Renal cortex interstitium (tissue), 15 donors: Measurements from ENCODE around the gene NEB. TPM values are rescaled to one million over a fixed set of nuclear protein-coding genes. Genes with fewer than 3 reads are reported as not detected.

Experiments used
- DNase-seq, 11 donors: peaks; one replicate each; pipeline ENCODE4 v3.0.0-alpha.2; 2013; ENCODE audit warnings: low read depth in 9 of 11, low spot score in 4 of 11; ENCODE audit errors: extremely low read depth in 1 of 11
- long read RNA-seq, 16 experiments: transcript quantifications; one replicate each; lab custom pipeline, GENCODE V29; 2026
- polyA plus RNA-seq, 3 donors: library from polyadenylated mRNA; unstranded; fragments of 120-200 nt; gene quantifications; one replicate each; pipeline ENCODE4 v1.2.1, GENCODE V29; 2013; ENCODE audit not compliant: insufficient read length in 3 of 3

The NEB gene, protein sequence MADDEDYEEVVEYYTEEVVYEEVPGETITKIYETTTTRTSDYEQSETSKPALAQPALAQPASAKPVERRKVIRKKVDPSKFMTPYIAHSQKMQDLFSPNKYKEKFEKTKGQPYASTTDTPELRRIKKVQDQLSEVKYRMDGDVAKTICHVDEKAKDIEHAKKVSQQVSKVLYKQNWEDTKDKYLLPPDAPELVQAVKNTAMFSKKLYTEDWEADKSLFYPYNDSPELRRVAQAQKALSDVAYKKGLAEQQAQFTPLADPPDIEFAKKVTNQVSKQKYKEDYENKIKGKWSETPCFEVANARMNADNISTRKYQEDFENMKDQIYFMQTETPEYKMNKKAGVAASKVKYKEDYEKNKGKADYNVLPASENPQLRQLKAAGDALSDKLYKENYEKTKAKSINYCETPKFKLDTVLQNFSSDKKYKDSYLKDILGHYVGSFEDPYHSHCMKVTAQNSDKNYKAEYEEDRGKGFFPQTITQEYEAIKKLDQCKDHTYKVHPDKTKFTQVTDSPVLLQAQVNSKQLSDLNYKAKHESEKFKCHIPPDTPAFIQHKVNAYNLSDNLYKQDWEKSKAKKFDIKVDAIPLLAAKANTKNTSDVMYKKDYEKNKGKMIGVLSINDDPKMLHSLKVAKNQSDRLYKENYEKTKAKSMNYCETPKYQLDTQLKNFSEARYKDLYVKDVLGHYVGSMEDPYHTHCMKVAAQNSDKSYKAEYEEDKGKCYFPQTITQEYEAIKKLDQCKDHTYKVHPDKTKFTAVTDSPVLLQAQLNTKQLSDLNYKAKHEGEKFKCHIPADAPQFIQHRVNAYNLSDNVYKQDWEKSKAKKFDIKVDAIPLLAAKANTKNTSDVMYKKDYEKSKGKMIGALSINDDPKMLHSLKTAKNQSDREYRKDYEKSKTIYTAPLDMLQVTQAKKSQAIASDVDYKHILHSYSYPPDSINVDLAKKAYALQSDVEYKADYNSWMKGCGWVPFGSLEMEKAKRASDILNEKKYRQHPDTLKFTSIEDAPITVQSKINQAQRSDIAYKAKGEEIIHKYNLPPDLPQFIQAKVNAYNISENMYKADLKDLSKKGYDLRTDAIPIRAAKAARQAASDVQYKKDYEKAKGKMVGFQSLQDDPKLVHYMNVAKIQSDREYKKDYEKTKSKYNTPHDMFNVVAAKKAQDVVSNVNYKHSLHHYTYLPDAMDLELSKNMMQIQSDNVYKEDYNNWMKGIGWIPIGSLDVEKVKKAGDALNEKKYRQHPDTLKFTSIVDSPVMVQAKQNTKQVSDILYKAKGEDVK (N-terminal part only)
- polyA plus RNA-seq = 10 to 100 TPM; 13.8 to 22.1 (median 17.5) TPM
- long read RNA-seq, donor 1 = 0 reads
- long read RNA-seq, donor 2 = 0 reads
- long read RNA-seq, donor 3 = 0 reads
- long read RNA-seq, donor 4 = 0 reads
- long read RNA-seq, donor 5 = 0 reads
- long read RNA-seq, donor 6 = 0 reads
- long read RNA-seq, donor 7 = 0 reads
- long read RNA-seq, donor 8 = 0 reads
- long read RNA-seq, donor 9 = 0 reads
- long read RNA-seq, donor 10 = 0 reads
- long read RNA-seq, donor 11 = 0 reads
- long read RNA-seq, donor 12 = 0 reads
- long read RNA-seq, donor 13 = 0 reads
- long read RNA-seq, donor 14 = 0 reads
- long read RNA-seq, donor 15 = 0 reads
- long read RNA-seq, donor 16 = 0 reads

DNA sequence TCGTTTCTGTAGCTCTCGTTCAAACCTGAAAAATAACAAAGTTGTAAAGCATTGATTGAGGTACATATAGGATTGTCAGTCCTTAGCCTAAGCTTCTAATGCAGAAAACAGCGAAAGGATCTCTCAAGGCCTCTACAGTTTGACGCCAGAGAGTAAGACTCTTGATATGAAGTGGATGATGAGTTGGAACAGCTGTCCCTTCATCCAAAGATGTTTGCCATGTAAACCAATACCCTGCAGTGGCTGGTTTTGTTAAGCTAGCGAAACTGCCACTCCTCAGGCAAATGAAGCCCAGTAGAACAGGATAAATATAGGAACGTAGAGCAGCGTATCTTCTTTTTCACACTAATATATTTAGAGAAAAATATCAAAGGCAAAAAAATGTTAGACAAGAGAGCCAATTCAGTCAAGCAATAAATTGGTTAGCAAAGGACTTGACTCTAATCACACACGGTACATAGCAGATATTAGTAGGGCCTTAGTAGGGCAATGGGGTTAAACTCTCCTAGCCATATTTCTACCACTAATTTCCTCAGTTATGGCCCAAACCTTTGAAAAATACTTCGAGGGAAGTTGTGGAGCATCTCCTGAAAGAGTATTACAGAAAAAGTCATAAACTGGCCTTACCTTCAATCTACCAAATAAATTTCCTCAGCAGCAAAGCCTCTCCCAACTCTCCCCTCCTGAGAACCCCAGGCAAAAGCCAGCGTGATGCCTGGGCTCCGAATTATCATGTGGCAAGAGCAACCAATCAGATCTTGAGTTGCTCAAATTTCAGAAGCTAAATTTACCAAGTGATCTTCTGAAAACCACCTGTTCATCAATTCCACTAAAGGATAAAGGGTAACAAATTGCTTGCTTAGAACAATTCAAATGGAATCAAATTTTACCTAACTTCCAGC lies at the start of gene NEB:
Gene NEB (minus strand): TSS at position 706 of the 902 bp plus-strand sequence. CDS start 1,320 bp downstream, outside the sequence.
- DNase-seq = no peak

DNA sequence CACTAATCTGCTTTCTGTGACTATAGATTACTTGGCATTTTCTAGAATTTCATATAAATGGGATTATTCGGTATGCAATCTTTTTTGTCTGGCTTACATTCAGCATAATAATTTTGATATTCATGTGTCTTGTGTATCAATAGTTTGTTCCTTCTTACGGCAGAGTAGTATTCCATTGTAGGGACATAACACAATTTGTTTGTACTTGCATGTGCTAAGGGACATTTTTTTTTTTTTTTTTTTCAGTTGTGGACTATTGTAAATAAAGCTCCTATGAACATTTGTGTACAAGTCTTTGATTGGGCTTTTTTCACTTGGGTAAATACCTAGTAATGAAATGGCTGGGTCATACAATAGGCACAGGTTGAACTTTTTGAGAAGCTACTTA lies 48.9 kb upstream of the NEB start:
- no peak for DNase-seq

- no peak for DNase-seq
Observed at GRCh38 chr2:151782378-151783132, 48.3 kb upstream of the NEB start.

DNA sequence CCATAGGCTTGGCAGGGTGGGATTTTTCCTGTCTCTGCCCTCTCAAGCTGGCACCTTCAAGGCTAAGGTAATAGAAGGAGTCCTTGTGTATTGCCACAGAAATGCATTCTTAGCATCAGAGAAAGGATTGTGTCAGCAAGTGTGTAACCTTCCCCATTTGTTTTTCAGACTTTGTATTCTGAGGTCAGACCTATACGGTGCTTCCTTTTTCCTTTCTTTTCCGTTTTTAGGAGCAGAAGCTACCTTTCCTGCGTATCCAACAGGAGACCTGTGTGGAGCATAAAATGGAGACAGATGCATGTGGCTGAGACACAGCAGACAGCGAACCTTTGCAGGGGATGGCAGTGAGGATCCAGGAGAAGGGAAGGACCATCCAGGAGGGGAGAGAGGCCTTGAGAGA lies 47.4 kb upstream of the NEB start:
- no peak for DNase-seq

- DNase-seq = no peak
Observed at GRCh38 chr2:151780938-151781337, 46.7 kb upstream of the NEB start.

DNA sequence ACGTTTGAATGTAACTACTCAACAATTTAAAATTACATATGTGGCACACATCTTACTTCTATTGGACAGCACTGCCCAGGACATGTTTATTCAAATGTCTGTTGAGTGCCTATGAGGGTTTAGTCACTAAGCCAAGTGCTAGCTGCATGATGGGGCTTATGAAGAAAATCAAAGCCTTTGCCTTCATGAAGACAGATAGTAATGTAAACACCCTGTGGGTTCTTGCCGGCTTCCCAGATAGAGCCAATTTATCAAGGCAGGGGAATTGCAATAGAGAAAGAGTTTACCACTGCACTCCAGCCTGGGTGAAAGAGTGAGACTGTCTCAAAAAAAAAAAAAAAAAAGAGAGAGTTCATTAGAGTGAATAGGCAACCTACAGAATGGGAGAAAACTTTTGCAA lies 43.7 kb upstream of the NEB start:
- DNase-seq = no peak

- no peak for DNase-seq
Observed at GRCh38 chr2:151777487-151777886, 43.2 kb upstream of the NEB start.

GRCh38 chr2:151776367-151776766 lies 42.1 kb upstream of the NEB start:
- DNase-seq = no peak

- DNase-seq = no peak
Observed at GRCh38 chr2:151775057-151775740, 40.9 kb upstream of the NEB start.

GRCh38 chr2:151774506-151774905 lies 40.2 kb upstream of the NEB start:
- DNase-seq = no peak

DNA sequence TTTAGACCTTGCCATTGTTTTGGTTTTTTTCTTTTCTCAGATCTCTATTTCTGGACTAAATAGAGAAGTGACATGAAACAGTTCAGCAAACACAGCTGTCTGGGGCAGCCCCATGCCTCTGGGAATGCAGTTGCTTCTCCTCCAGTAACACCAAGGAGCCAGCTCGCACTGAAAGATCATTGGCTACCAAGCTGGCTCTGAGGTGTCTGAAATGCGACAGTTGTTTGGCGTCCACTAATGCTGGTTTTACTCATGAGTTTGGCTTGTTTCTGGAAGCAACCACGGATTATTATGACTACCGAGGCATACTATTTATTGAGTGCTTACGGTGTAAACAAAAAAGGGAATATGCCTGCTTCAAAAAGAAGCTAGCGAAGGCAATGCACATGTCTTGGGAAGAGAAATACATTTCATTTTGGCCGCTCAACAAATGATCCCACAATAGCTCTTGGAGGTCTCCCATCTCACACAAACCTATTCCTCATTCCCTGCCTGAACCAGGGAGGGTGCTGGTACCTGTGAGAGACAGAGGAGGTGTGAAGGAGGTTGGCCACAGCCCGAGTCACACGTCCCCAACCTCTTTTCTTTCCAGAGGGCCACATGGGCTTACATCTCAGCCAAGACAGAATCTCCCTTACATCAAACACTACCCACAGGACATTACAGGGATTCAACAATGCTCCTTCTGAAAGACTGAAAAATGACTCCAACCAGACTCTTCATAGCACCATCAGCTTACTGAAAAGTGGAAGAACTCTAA lies 37.5 kb upstream of the NEB start:
- DNase-seq = no peak

DNA sequence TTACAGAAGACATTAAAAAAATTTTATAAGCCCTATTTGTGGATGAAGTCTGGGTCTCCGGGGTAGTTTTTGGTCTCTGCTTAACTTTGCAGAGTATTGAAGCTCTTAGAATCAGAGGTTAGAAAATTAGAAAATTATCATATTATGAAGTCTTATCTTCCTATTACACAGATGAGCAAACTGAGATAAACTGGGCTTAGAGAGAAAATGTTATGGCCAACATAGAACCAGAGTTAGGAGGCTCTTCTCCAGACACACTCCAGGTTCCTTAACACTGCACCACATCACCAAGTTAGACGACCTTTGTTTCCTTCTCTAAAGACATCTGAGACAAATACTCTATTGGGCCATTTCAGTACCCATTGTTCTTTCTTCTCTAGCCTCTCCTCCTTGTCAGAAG lies 36.7 kb upstream of the NEB start:
- no peak for DNase-seq

GRCh38 chr2:151769606-151770005 lies 35.3 kb upstream of the NEB start:
- DNase-seq = no peak

- DNase-seq = no peak
Observed at GRCh38 chr2:151767536-151767935, 33.3 kb upstream of the NEB start.

- no peak for DNase-seq
Observed at GRCh38 chr2:151766437-151767153, 32.3 kb upstream of the NEB start.
